Gastroesophageal sphincter (tissue), 2 donors: ENCODE measurements around the gene COL25A1.

Experiments
- EP300 ChIP-seq: sonication (generic); formaldehyde crosslinking; IDR thresholded peaks from one replicate; pipeline ENCODE4 v1.6.1; 2017; ENCODE audit warnings: antibody characterized with exemption, mild to moderate bottlenecking
- POLR2A ChIP-seq, 2 donors: fragments of 450-650 bp; IDR thresholded peaks; one replicate each; pipeline ENCODE4 v1.6.1; 2017; ENCODE audit warnings: antibody characterized with exemption in 2 of 2, mild to moderate bottlenecking in 2 of 2, moderate library complexity in 1 of 2
- POLR2AphosphoS5 ChIP-seq: sonication (generic); formaldehyde crosslinking; IDR thresholded peaks from one replicate; pipeline ENCODE4 v1.6.1; 2017; ENCODE audit warnings: antibody characterized with exemption

DNA sequence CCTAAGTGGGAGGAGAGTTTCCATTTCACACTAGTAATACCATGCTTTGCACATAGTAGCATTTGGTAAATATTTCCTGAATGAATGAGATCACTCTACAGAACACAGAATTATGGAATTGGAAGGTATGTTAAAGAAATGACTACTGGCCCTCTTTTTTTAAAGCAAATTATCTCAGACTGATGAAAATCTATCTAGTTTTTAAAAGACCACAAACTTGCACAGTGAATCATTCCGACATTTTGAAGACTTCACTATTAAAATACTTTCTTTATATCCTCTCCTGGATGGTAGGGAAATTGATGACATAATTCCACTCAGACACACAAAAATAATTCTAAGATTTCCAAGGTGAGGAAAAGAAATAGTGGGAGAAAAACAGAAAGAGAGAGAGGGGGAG lies 471.2 kb downstream of the COL25A1 start:
- TF ChIP-seq EP300 (no peak), POLR2A (IDR thresholded peaks at IDR 0.05) (no peak), POLR2AphosphoS5 (no peak)
